ENCODE results near the gene KIF26A.

GRCh38 chr14:104181761-104182530 lies 43.6 kb downstream of the KIF26A start:
- TF ChIP-seq CTCF (IDR thresholded peaks at IDR 0.05; ENCODE audit: low read depth, low read length) = no peak
- no peak for TF ChIP-seq EZH2phosphoT487 (IDR thresholded peaks at IDR 0.05; ENCODE audit: low read depth)

All from OCI-LY3 (cell line).